ENCODE data around the gene PPP1R14C.

PPP1R14C gene

GRCh38 chr6:150139533-150139932 lies 3.3 kb upstream of the PPP1R14C start:
- DNase-seq = no peak

GRCh38 chr6:150140236-150140969 lies 2.4 kb upstream of the PPP1R14C start:
- DNase-seq = no peak

- no peak for DNase-seq
Observed at GRCh38 chr6:150142097-150142669, 661 bp upstream of the PPP1R14C start.

- no peak for DNase-seq
Observed at GRCh38 chr6:150143516-150144293, 861 bp downstream of the PPP1R14C start.

- DNase-seq = no peak
Observed at GRCh38 chr6:150144294-150144868, 1.5 kb downstream of the PPP1R14C start.

GRCh38 chr6:150145427-150145826 lies 2.6 kb downstream of the PPP1R14C start:
- DNase-seq = no peak

GRCh38 chr6:150145830-150146229 lies 3.0 kb downstream of the PPP1R14C start:
- DNase-seq = no peak

- DNase-seq = no peak
Observed at GRCh38 chr6:150146436-150146835, 3.6 kb downstream of the PPP1R14C start.

- DNase-seq = no peak
Observed at GRCh38 chr6:150149146-150149545, 6.3 kb downstream of the PPP1R14C start.

- DNase-seq = no peak
Observed at GRCh38 chr6:150150458-150150820, 7.6 kb downstream of the PPP1R14C start.

GRCh38 chr6:150150821-150151646 lies 8.2 kb downstream of the PPP1R14C start:
- no peak for DNase-seq

- no peak for DNase-seq
Observed at GRCh38 chr6:150152891-150153876, 10.3 kb downstream of the PPP1R14C start.

- DNase-seq = peak; percentile 32
Observed at GRCh38 chr6:150153905-150154492, 11.2 kb downstream of the PPP1R14C start.

- no peak for DNase-seq
Observed at GRCh38 chr6:150156460-150156859, 13.6 kb downstream of the PPP1R14C start.

GRCh38 chr6:150157081-150157480 lies 14.2 kb downstream of the PPP1R14C start:
- DNase-seq = no peak

GRCh38 chr6:150159757-150160156 lies 16.9 kb downstream of the PPP1R14C start:
- DNase-seq = no peak

GRCh38 chr6:150163970-150164369 lies 21.1 kb downstream of the PPP1R14C start:
- no peak for DNase-seq

GRCh38 chr6:150165020-150165702 lies 22.3 kb downstream of the PPP1R14C start:
- no peak for DNase-seq

- DNase-seq = no peak
Observed at GRCh38 chr6:150167479-150167873, 24.6 kb downstream of the PPP1R14C start.

GRCh38 chr6:150169181-150169580 lies 26.3 kb downstream of the PPP1R14C start:
- DNase-seq = no peak
